Femur (tissue), 1 donor: Measurements from ENCODE around the gene MYMK.
"Not testable (repeated sequence)": the region's sequence is repeated elsewhere in the genome, so short reads cannot be mapped to it uniquely, and the experiment has no call there.

Experiments used
- DNase-seq: peaks from one replicate; pipeline ENCODE4 v3.0.0-alpha.2; 2017

MYMK gene

DNA sequence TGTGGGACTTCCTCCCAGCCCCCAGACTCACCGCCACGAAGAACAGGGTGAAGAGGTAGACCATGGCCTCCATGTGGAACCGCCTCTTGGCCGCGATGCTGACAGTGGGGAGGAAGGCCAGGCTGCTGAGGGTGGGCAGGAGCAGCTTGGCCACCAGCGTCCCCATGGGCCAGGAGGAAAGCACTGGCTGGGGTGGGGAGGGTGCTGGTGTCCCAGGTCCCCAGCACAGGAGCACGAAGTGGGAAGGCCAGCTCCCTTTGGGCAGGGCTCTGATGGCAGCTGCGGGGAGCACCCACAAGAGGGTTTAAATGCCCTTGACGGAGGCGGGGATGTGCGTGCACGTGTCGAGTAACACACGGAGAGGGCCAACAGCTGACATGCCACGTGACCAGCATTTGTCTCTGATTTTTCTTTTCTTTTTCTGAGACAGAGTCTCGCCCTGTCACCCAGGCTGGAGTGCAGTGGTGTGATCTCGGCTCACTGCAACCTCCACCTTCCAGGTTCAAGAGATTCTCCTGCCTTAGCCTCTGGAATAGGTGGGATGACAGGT, at the start of gene MYMK:
Gene MYMK, minus strand, starts transcription at position 281 of the 550 bp plus-strand sequence. Its CDS starts 115 bp downstream, at position 166.
- DNase-seq = no peak

DNA sequence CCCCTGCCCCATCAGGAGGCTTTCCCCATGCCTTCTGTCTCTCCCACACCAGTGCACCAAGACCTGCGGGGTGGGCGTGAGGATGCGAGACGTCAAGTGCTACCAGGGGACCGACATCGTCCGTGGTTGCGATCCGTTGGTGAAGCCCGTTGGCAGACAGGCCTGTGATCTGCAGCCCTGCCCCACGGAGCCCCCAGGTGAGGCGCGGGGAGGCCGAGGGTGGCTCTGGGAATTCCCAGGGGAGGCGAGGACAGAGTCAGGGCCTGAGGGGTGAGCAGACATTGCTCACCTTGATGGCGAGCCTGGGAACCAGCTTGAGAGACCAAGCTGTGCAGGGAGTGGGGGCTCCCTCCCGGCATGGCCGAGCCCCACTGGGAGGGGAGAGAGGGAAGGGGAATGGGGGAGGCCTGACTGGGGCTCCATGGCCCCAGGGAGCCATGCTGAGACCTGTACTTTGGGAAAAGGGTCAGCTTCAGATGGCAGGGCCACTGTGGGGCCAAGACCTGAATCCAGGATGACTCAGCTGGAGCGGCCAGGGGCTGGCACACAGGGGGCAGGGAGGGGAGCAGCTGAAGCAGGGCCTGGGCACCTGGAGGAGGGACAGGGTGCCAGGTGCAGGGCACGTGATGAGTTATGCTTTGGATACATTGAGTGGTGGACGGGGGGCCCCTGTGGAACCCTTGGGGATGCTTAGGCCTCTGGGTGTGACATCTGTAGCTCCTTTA, 49.2 kb upstream of the MYMK start:
- no peak for DNase-seq

- peak; percentile 80 for DNase-seq
These were observed 48.1 kb upstream of the MYMK start for GRCh38 chr9:133572821-133573361.

DNA sequence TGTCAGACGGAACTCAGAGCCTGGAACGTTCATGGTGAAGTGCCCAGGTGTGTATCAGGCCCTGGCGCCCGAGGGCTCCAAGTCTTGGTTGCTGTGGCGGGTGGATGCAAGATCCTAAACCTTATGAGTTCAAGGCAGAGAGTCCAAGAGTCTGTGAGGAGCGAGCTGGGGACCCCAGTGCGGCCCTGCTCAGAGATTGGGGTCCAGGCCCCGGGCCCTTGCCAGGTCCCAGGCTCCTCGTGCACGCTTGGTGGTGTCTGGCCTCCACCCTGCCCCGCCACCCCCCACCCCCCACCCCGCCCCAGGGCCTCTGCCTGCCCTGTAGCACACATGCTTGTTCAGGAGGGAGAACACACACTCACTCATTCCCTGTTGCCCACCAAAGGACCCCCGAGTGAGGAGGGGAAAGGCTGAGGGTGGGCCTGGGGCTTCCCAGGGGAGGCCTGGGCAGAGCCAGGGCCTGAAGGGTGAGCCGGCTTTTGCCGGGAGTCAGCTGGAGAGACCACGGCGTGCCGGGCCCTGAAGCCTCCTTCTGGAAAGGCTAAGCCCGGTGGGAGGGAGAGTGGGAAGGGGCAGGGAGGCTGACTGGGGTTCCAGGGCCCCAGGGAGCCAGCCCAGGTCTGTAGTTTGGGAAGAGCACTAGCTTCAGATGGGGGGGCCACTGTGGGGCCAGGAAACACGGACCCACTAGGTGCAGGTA, 47.3 kb upstream of the MYMK start:
- no peak for DNase-seq

GRCh38 chr9:133571391-133571890, 46.7 kb upstream of the MYMK start:
- DNase-seq = no peak

- DNase-seq = no peak
These were observed 45.9 kb upstream of the MYMK start for GRCh38 chr9:133570691-133571080.

DNA sequence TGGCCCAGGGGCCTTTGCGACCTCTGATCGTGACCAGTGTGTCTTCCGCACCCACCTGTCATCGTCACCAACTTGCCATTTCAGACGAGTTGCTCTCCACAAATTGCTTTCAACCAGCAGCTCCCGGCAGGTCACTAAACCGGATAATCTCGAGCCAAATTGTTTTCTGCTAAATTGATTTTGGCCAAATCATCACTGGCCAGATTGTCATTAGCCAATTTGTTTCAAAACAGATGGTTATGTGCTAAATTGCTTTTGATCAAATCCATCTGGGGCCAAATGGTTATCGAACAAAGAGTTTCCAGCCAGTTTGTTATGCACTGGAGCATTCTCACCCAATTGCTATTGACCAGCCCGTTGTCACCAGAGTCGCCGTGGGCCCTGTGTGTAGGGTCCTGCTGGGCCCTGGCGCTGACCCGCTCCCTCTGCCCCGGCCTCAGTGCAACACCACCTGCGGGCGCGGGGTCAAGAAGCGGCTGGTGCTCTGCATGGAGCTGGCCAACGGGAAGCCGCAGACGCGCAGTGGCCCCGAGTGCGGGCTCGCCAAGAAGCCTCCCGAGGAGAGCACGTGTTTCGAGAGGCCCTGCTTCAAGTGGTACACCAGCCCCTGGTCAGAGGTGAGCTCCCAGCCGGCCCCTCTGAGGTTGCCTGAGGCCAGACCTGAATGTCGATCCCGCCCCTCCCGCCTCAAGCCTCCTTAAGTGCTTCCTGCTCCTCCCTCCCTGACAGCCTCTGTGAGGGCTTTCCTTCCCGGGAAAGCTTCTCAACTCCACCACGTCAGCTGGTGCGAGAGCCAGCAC, 45.3 kb upstream of the MYMK start:
- DNase-seq = no peak

DNA sequence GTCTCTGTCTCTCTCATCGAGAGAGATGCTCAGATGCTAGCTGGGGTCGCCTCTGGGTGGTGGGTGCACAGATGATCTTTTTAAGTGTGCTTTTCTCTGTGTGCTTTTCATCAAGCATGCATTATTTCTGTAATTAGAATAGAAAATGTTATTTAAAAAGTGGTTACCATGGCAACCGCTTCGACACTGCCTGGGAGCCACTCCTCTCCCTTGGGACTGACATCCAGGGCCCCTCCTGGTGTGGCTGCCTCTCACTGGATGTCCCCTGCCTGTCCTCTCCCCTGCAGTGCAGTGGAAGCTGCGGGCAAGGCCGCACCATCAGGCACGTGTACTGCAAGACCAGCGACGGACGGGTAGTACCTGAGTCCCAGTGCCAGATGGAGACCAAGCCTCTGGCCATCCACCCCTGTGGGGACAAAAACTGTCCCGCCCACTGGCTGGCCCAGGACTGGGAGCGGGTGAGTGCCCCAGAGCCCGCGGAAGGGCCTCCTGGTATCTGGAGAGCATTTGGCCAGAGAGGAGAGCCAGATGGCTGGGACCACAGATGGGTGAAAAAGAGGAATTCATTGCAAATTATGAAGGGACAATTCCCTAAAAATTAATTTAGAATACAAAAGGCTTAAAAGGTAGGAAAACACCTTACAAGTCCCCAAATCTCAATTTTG, 44.5 kb upstream of the MYMK start:
- DNase-seq = no peak

GRCh38 chr9:133568186-133568585, 43.4 kb upstream of the MYMK start:
- no peak for DNase-seq

DNA sequence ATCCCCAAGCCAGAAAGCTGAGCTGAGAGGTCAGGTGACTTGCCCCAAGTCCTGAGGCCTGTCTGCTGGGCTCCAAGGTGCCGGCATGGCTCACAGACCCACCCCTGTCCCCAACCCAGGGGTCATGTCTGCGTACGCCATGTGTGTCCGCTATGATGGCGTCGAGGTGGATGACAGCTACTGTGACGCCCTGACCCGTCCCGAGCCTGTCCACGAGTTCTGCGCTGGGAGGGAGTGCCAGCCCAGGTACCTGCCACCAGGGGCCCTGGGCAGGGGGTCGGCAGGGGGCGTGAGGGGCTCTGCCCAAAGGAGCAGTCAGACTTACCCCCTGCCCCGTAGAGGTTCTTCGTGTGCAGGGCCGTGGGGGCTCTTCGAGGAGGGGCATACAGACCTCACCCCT, 42.1 kb upstream of the MYMK start:
- no peak for DNase-seq

- no peak for DNase-seq
These were observed 41.6 kb upstream of the MYMK start for GRCh38 chr9:133566382-133566781.

GRCh38 chr9:133564451-133565116, 39.8 kb upstream of the MYMK start:
- DNase-seq = no peak

DNA sequence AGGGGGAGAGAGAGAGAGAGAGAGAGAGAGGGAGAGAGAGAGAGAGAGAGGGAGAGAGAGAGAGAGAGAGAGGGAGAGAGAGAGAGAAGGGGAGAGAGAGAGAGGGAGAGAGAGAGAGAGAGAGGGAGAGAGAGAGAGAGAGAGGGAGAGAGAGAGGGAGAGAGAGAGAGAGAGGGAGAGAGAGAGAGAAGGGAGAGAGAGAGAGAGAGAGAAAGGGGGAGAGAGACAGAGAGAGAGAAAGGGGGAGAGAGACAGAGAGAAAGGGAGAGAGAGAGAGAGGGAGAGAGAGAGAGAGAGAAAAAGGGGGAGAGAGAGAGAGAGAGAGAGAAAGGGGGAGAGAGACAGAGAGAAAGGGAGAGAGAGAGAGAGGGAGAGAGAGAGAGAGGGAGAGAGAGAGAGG, 39.1 kb upstream of the MYMK start:
- not testable (repeated sequence) for DNase-seq

DNA sequence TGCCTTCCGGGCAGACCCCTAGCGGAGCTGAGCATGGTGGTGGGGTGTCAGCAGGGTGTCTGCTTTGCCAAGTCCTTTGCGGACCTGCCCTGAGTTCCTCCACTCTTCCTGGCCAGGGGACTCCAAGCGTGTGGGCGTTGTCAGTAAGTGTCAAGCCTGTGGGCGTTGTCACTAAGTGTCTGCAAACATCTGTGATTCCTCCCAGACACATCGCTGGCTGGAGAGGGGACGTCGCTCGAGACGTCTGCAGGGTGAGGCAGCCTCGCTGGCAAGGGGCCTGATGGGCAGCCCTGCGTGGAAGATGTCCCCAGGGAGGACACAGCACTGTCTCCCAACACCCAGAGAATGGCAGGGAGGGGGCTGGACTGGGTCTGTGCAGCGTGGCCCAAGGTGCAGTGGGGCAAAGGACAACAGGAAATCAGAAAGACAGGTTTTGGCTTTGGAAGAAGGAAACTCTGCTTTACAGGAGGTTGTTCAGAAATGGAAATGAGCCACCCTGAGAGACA, 38.6 kb upstream of the MYMK start:
- peak; percentile 57 for DNase-seq

- DNase-seq = no peak
These were observed 38.0 kb upstream of the MYMK start for GRCh38 chr9:133562611-133563290.

GRCh38 chr9:133561976-133562554, 37.3 kb upstream of the MYMK start:
- DNase-seq = no peak

DNA sequence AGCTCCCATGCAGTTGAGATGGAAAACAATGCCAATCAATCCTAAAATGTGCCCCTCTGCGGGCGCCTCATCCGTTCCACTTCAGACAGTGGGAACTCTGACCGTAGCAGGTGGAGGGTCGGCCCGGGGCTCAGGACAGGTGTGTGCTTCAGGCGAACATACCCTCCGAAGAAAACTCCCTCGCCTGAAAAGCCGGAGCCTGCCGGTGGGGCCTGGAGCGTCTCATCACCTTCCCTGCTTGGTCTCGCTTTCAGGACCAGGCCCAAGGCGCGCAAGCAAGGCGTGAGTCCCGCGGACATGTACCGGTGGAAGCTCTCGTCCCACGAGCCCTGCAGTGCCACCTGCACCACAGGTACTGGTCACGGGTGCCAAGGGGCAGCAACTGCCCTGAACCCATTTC, 36.2 kb upstream of the MYMK start:
- DNase-seq = no peak

DNA sequence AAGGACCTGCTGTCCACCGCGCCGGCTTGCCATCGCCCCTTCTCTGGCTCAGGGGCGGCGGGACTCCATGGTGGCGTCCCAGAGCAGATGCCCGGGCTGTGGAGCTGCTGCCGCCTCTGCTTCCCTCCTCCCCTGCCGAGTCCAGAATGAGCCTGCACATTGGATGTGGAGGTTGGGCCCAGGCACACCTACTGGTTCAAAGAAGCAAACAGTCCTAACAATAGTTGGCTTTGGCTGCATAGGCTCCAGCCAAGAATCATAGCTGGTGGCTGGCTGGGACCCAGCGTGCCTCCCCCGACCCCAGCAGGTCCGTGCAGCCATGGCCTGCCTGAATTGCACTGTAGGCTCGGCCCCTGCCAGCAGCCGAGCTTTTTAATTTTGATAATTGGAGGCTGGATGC, 35.6 kb upstream of the MYMK start:
- DNase-seq = no peak

DNA sequence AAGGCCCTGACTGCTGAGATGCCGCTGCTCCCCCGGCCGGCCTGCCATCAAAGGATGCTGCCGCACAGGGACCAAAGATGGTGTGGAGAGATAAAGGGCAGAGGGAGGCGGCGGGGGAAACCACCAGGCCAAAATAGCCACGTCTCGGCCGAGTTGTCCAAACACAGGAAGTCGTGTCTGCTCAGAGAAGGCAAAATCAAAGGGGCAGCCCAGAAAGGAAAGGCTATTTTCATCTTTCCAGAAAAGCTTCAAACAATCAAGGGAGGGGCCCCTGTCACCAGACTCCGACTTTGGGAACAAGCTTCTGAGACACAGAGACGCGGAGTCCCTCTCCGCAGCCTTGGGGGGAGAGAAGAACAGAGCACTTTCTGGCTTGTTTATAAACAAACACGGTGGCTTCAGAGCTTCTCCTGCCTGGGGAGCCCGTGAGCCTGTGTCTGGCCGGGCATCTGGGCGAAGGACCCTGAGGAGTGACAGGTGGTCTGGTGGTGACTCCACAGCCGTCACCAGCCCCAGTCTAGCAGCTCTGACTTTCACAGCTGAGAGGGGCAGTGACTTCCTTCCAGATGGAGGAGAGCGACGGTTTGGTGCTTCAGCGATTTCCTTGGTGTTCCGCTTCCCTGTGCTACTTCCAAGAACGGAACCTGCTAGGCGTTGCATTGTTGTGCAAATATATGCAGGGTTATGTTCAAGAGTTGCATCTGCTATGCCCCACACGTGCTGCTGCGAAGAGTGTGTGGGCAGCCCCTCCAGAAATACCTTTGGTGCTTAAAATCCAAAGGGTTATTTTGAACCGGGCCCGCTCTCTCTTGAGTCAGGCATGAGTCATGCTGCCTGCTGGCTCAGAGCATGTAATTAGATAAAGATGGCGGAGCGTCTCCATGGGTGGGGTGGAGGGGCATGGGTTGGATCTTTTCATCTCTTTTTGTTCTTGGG, 33.7 kb upstream of the MYMK start:
- DNase-seq = peak; percentile 63
